Measurements from ENCODE around the gene ANKK1. TPM values are rescaled to one million over a fixed set of nuclear protein-coding genes. Genes with fewer than 3 reads are reported as not detected.
A peak's percentile ranks its signal among the peaks of the same experiment; 100 is the strongest.

Gene ANKK1
- total and polyA plus RNA-seq, 2 donors (not counting 1 experiment from before 2014, with no cell fraction given): not detected

GRCh38 chr11:113378692-113379091 lies 8.9 kb upstream of the ANKK1 start:
- Histone ChIP-seq H3K4me3 (replicated peaks in 1 of 4; ENCODE audit: control extremely low read depth in 1 of 4, insufficient read depth in 1 of 4, low read depth in 3 of 4, low read length in 4 of 4) (no peak overlapping the region), H3K9me3 (ENCODE audit: control insufficient read depth, insufficient read depth, low read depth, low read length) (no peaks in the 10 kb centered on the region), H3K27ac (ENCODE audit: insufficient read depth, low read length) (no peak overlapping the region), H3K9ac (ENCODE audit: insufficient read depth, low read length) (no peak overlapping the region), H3K27me3 (ENCODE audit: control insufficient read depth, insufficient read depth, low read length) (peaks cover 3% of the 10 kb centered on the region), H3K4me2 (ENCODE audit: extremely low read depth, insufficient read depth, low read length) (no peak overlapping the region), H3K36me3 (ENCODE audit: control insufficient read depth, insufficient read depth, low read length) (no peaks in the 10 kb centered on the region), H3K79me2 (ENCODE audit: control insufficient read depth, insufficient read depth, low read length) (no peaks in the 10 kb centered on the region), H4K20me1 (ENCODE audit: control insufficient read depth, extremely low read depth, insufficient read depth, low read length) (no peaks in the 10 kb centered on the region), H3K4me1 (ENCODE audit: control insufficient read depth, extremely low read depth, insufficient read depth, low read length) (no peaks in the 10 kb centered on the region), H2AFZ (ENCODE audit: low read length) (no peak overlapping the region)
- no peak for DNase-seq (ENCODE audit: low read depth in 2 of 2)
- TF ChIP-seq EZH2 (IDR thresholded peaks at IDR 0.05; ENCODE audit: low read length, missing control alignments) (no peak), CTCF (conservative IDR thresholded peaks at IDR 0.05 in 1 of 2, IDR thresholded peaks at IDR 0.05 in 1 of 2; ENCODE audit: low read depth in 1 of 2, low read length in 2 of 2) (no peak)

GRCh38 chr11:113382121-113382520 lies 5.5 kb upstream of the ANKK1 start:
- TF ChIP-seq CTCF (conservative IDR thresholded peaks at IDR 0.05 in 1 of 2, IDR thresholded peaks at IDR 0.05 in 1 of 2; ENCODE audit: low read depth in 1 of 2, low read length in 2 of 2) (no peak), EZH2 (IDR thresholded peaks at IDR 0.05; ENCODE audit: low read length, missing control alignments) (no peak)
- Histone ChIP-seq H3K27me3 (ENCODE audit: control insufficient read depth, insufficient read depth, low read length) (peaks cover 2% of the 10 kb centered on the region), H3K9me3 (ENCODE audit: control insufficient read depth, insufficient read depth, low read depth, low read length) (no peaks in the 10 kb centered on the region), H3K79me2 (ENCODE audit: control insufficient read depth, insufficient read depth, low read length) (no peaks in the 10 kb centered on the region), H4K20me1 (ENCODE audit: control insufficient read depth, extremely low read depth, insufficient read depth, low read length) (no peaks in the 10 kb centered on the region), H3K4me3 (replicated peaks in 1 of 4; ENCODE audit: control extremely low read depth in 1 of 4, insufficient read depth in 1 of 4, low read depth in 3 of 4, low read length in 4 of 4) (no peak overlapping the region), H2AFZ (ENCODE audit: low read length) (no peak overlapping the region), H3K4me1 (ENCODE audit: control insufficient read depth, extremely low read depth, insufficient read depth, low read length) (peaks cover 2% of the 10 kb centered on the region), H3K36me3 (ENCODE audit: control insufficient read depth, insufficient read depth, low read length) (no peaks in the 10 kb centered on the region), H3K9ac (ENCODE audit: insufficient read depth, low read length) (no peak overlapping the region), H3K27ac (ENCODE audit: insufficient read depth, low read length) (no peak overlapping the region), H3K4me2 (ENCODE audit: extremely low read depth, insufficient read depth, low read length) (no peak overlapping the region)
- no peak for DNase-seq (ENCODE audit: low read depth in 2 of 2)

- H3K27ac ChIP-seq (ENCODE audit: insufficient read depth, low read length): no peak overlapping the region
- peaks cover 2% of the 10 kb centered on the region for H3K4me1 ChIP-seq (ENCODE audit: control insufficient read depth, extremely low read depth, insufficient read depth, low read length)
- no peaks in the 10 kb centered on the region for H3K9me3 ChIP-seq (ENCODE audit: control insufficient read depth, insufficient read depth, low read depth, low read length)
- H3K4me3 ChIP-seq (replicated peaks in 1 of 4; ENCODE audit: control extremely low read depth in 1 of 4, insufficient read depth in 1 of 4, low read depth in 3 of 4, low read length in 4 of 4): no peak overlapping the region
- H3K27me3 ChIP-seq (ENCODE audit: control insufficient read depth, insufficient read depth, low read length): peaks cover 12% of the 10 kb centered on the region
- DNase-seq (ENCODE audit: low read depth in 2 of 2): peak; percentile 91 to 96
- H2AFZ ChIP-seq (ENCODE audit: low read length): no peak overlapping the region
- no peaks in the 10 kb centered on the region for H3K79me2 ChIP-seq (ENCODE audit: control insufficient read depth, insufficient read depth, low read length)
- no peak overlapping the region for H3K9ac ChIP-seq (ENCODE audit: insufficient read depth, low read length)
- no peak for TF ChIP-seq EZH2 (IDR thresholded peaks at IDR 0.05; ENCODE audit: low read length, missing control alignments)
- no peak for TF ChIP-seq CTCF (conservative IDR thresholded peaks at IDR 0.05 in 1 of 2, IDR thresholded peaks at IDR 0.05 in 1 of 2; ENCODE audit: low read depth in 1 of 2, low read length in 2 of 2)
- no peak overlapping the region for H3K4me2 ChIP-seq (ENCODE audit: extremely low read depth, insufficient read depth, low read length)
- H3K36me3 ChIP-seq (ENCODE audit: control insufficient read depth, insufficient read depth, low read length): no peaks in the 10 kb centered on the region
- H4K20me1 ChIP-seq (ENCODE audit: control insufficient read depth, extremely low read depth, insufficient read depth, low read length): no peaks in the 10 kb centered on the region
Measured at GRCh38 chr11:113384551-113384950, 3.0 kb upstream of the ANKK1 start.

Measured in fibroblast of lung (primary cell).